ENCODE results near the gene KCNJ10. TPM values are rescaled to one million over a fixed set of nuclear protein-coding genes. Genes with fewer than 3 reads are reported as not detected.

Gene KCNJ10
- polyA plus RNA-seq, 1 donor, result 0.52 TPM

DNA sequence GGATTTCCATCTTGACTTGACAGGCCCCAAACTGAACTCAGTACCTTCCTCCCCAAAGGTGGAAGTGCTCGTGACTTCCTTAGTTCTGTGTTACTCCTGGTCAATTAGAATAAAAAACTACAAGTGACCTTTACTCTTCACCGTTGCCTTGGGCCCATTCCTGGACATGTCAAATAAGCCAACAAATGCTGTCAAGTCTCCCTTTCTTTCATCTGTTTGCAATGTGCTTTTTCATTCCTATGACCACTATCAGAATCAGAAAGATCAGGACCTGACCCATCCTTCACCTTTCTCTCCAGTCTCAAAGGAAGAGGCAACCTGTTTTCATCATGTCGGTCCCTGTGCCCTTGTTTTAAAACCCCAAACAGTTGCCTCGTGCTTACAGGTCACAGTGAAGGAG is 4.9 kb upstream of the KCNJ10 start:
- H3K27ac ChIP-seq (ENCODE audit: low read length), result no peak overlapping the region
- no peak overlapping the region for H3K4me3 ChIP-seq (ENCODE audit: low read length)
- no peaks in the 10 kb centered on the region for H3K36me3 ChIP-seq (ENCODE audit: control insufficient read depth, insufficient read depth, low read length)
- no peaks in the 10 kb centered on the region for H3K9me3 ChIP-seq (ENCODE audit: control insufficient read depth, low read depth, low read length)
- peaks cover under 1% of the 10 kb centered on the region for H3K4me1 ChIP-seq (ENCODE audit: control insufficient read depth, insufficient read depth, low read length)
- 40% methylated on average over 1 of the region's 4 CpGs for WGBS (ENCODE audit: insufficient coverage, low lambda C conversion rate)
- H3K27me3 ChIP-seq (ENCODE audit: control insufficient read depth, insufficient read depth, low read length), result peaks cover 38% of the 10 kb centered on the region
- no peak for DNase-seq

DNA sequence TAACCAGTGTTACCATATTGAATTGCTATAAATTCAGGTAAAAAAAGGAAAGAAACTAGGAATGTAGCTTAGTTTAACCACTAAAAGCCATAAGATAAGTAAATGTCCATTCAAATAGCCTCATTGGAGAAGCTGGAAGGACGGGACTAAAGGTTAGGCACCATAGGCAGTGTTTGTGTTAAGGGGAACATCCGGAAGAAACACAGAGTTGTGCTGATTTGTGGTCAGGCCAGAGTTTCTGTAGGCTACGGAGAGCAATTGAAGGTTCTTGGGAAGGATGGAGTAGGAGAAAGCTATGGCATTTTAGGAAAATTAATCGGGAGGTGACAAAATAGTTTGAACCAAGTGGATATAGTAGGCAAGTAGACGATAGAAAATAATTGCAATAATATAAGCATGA is 1.3 kb upstream of the KCNJ10 start:
- Histone ChIP-seq H3K4me1 (ENCODE audit: control insufficient read depth, insufficient read depth, low read length) (peaks cover 2% of the 10 kb centered on the region), H3K27ac (ENCODE audit: low read length) (no peak overlapping the region), H3K4me3 (ENCODE audit: low read length) (no peak overlapping the region), H3K27me3 (ENCODE audit: control insufficient read depth, insufficient read depth, low read length) (peaks cover 41% of the 10 kb centered on the region), H3K9me3 (ENCODE audit: control insufficient read depth, low read depth, low read length) (no peaks in the 10 kb centered on the region), H3K36me3 (ENCODE audit: control insufficient read depth, insufficient read depth, low read length) (no peaks in the 10 kb centered on the region)
- DNase-seq, result no peak
- WGBS (ENCODE audit: insufficient coverage, low lambda C conversion rate), result 85% methylated on average over 5 of the region's 5 CpGs

DNA sequence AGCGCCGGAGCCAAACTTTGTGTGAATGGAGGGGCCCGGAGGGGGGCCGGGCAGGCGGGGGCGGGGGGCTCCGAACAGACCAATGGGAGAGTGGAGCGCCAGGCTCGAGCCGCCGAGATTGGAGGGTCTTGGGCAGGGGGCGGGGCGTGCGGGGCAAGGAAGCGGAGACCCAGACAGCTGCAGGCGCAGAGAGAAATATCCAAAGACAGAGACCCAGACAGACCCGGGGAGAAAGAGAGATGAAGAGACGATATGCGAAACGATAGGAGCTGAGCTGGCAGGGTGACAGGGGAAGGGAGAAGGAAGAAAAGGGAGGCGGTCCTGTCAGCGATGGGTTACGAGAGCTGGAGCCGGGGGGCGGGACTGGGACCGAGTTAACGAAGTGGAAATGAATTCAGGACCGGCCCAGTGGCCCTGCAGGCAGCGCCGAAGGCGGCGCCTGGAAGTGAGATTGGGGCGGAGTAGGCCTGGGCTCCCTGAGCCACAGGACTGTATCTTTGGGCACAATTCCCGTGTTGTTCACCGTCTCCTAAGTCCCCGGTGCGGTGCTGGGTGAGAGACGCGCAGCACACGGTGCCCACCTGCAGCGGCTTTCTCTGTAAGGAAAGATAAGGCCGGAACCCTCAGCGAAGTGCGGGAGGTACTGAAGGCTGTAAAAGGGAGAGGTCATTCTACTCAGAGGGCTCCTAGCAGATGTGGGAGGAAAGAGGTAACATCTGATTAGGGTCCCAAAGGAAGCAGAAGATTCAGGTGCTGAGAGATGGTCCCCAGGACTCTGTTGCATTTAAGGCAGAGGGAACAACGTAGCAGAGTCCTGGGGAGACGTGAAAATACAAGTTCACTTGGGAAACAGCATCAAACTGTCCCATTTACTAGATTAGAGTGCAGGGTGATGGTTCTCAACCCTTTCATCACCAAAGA is 543 bp upstream of the KCNJ10 start:
- Histone ChIP-seq H3K27me3 (ENCODE audit: control insufficient read depth, insufficient read depth, low read length) (peaks cover 36% of the 10 kb centered on the region), H3K4me3 (ENCODE audit: low read length) (peak overlapping the region; percentile 57), H3K9me3 (ENCODE audit: control insufficient read depth, low read depth, low read length) (no peaks in the 10 kb centered on the region), H3K4me1 (ENCODE audit: control insufficient read depth, insufficient read depth, low read length) (peaks cover 2% of the 10 kb centered on the region), H3K36me3 (ENCODE audit: control insufficient read depth, insufficient read depth, low read length) (no peaks in the 10 kb centered on the region), H3K27ac (ENCODE audit: low read length) (no peak overlapping the region)
- WGBS (ENCODE audit: insufficient coverage, low lambda C conversion rate), result 0% methylated on average over 7 of the region's 46 CpGs
- peak in 1 of 2 donors; percentile 60 for DNase-seq

DNA sequence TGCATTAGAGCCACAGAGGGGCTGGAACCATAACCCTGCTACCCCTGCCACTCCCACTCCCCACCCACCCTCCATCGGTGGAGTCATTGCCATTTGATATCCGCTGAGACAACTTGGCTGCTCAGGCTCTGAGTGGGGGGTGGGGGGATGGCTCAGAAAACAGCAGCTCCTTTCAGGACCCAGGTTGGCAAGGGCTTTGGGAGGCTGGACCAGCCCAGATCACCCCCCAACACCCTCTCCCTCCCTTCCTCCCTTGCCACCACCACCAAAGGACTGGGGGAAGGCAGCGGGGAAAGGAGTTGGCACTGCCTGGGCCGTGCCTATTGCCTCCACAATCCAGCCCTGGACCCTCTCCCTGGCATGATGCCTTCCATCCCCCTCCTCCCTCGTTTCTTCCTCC is 1.7 kb downstream of the KCNJ10 start:
- no peak overlapping the region for H3K4me3 ChIP-seq (ENCODE audit: low read length)
- H3K36me3 ChIP-seq (ENCODE audit: control insufficient read depth, insufficient read depth, low read length), result no peaks in the 10 kb centered on the region
- no peak for DNase-seq
- H3K27ac ChIP-seq (ENCODE audit: low read length), result no peak overlapping the region
- no peaks in the 10 kb centered on the region for H3K9me3 ChIP-seq (ENCODE audit: control insufficient read depth, low read depth, low read length)
- H3K4me1 ChIP-seq (ENCODE audit: control insufficient read depth, insufficient read depth, low read length), result peaks cover 6% of the 10 kb centered on the region
- H3K27me3 ChIP-seq (ENCODE audit: control insufficient read depth, insufficient read depth, low read length), result peaks cover 33% of the 10 kb centered on the region
- no CpG with 5 or more reads among the region's 5 CpGs for WGBS (ENCODE audit: insufficient coverage, low lambda C conversion rate)

DNA sequence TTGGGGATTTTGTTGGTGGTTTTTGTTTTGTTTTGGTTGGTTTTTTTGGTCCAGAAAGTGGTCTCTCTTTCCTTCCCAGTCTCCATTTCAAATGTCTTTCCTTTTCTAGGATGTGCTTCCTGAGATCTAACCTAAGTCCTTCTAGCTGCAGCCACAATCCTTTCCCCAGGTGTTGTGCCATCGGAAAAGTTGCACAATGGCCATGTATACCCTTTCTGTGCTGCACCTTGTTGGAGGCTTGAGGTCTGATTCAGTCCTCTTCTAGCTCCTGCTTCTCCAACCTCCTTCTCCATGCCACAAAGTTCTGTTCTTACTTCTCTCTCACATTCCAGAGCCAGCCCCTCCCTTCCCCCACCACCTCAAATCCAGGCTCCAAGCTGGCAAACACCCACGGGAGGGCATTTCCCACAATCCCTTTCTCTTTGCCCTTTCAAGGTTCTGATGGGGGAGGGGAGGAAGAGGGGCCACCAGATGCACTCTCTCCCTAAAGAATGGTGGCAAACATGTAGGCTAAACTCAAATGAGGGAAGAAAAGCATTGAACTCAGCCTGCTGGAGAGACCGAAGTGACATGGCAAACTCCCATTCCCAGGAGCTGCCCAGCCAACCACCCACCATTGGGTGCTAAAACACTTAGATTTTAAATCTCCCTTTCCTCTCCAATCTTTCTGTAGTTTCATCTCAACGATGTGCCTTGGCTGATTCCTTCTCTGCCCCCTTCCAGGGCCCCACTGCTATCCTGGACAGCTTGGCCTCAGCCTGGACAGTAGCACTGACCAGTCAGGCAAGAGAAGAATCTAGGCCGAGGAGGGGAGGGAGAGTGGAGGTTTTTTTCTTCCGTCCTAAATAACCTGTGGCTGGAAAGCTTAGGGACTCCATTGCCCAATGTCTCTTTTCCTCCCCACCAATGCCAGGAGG is 2.9 kb downstream of the KCNJ10 start:
- DNase-seq, result no peak
- peaks cover 6% of the 10 kb centered on the region for H3K4me1 ChIP-seq (ENCODE audit: control insufficient read depth, insufficient read depth, low read length)
- peaks cover 33% of the 10 kb centered on the region for H3K27me3 ChIP-seq (ENCODE audit: control insufficient read depth, insufficient read depth, low read length)
- no peaks in the 10 kb centered on the region for H3K36me3 ChIP-seq (ENCODE audit: control insufficient read depth, insufficient read depth, low read length)
- WGBS (ENCODE audit: insufficient coverage, low lambda C conversion rate), result no CpG with 5 or more reads among the region's 6 CpGs
- H3K27ac ChIP-seq (ENCODE audit: low read length), result no peak overlapping the region
- H3K9me3 ChIP-seq (ENCODE audit: control insufficient read depth, low read depth, low read length), result no peaks in the 10 kb centered on the region
- no peak overlapping the region for H3K4me3 ChIP-seq (ENCODE audit: low read length)

DNA sequence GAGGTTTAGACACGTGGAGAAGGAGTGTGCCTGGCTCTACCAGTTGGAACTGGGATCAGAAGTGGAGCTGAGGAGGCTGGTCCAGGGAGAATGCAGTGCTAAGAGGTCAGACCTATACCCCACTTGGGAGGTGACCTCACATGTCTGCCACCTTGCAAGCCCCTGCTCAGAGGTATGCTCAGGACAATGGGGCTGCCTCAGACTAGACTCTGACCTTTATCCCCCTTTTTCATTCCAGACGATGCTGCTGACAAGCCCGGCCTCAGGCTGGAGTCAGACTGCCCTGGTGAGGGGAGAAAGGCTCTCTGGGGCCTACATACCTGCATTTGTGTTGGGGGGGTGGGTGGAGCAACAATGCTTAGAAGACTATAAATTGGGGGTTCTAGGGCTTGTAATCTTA is 5.2 kb downstream of the KCNJ10 start:
- H3K4me3 ChIP-seq (ENCODE audit: low read length), result no peak overlapping the region
- H3K9me3 ChIP-seq (ENCODE audit: control insufficient read depth, low read depth, low read length), result no peaks in the 10 kb centered on the region
- H3K27me3 ChIP-seq (ENCODE audit: control insufficient read depth, insufficient read depth, low read length), result peaks cover 17% of the 10 kb centered on the region
- H3K4me1 ChIP-seq (ENCODE audit: control insufficient read depth, insufficient read depth, low read length), result peaks cover 5% of the 10 kb centered on the region
- no peaks in the 10 kb centered on the region for H3K36me3 ChIP-seq (ENCODE audit: control insufficient read depth, insufficient read depth, low read length)
- H3K27ac ChIP-seq (ENCODE audit: low read length), result no peak overlapping the region
- peak in 1 of 2 donors; percentile 32 for DNase-seq
- no CpG with 5 or more reads among the region's 3 CpGs for whole genome bisulfite sequencing (ENCODE audit: insufficient coverage, low lambda C conversion rate)

DNA sequence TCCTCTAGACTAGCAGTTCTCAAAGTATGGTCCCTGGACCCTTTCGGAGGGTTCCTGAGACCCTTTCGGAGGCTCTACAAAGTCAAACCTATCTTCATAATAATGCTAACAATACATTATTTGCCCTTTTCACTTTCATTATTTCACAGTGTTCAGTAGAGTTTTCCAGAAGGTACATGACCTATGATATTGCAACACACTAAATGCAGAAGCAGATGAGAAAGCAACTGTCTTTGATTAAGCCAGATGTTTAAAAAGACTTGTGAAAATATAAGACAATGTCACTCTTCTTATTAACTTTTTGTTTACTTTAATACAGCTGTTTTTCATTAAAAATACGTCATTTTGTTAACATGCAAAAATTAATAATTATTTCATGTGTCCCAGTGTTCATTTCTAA is 5.8 kb downstream of the KCNJ10 start:
- Histone ChIP-seq H3K27me3 (ENCODE audit: control insufficient read depth, insufficient read depth, low read length) (peaks cover 11% of the 10 kb centered on the region), H3K36me3 (ENCODE audit: control insufficient read depth, insufficient read depth, low read length) (no peaks in the 10 kb centered on the region), H3K4me3 (ENCODE audit: low read length) (no peak overlapping the region), H3K27ac (ENCODE audit: low read length) (no peak overlapping the region), H3K4me1 (ENCODE audit: control insufficient read depth, insufficient read depth, low read length) (peaks cover 4% of the 10 kb centered on the region), H3K9me3 (ENCODE audit: control insufficient read depth, low read depth, low read length) (no peaks in the 10 kb centered on the region)
- no peak for DNase-seq
- 80% methylated on average over 1 of the region's 3 CpGs for WGBS (ENCODE audit: insufficient coverage, low lambda C conversion rate)

DNA sequence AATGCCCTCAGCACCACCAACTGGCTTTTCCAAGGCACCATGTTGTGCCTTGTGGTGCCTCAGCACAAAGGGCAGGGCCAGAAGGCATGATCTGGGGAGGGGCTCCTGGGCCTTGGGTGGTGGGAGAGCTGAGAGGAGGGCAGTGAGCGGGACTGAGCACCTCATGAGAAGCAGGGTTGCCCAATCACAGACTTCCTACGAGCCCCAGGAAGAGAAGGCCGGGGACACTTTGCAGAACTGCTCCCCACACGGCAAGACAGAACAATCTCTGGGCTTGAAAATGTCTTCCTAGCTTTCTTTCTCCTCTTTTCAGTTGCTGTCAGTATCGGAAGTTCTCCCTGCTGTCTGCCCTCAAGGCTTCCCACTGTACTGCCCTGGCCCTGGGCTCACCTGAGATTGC is 6.8 kb downstream of the KCNJ10 start:
- no peak overlapping the region for H3K4me3 ChIP-seq (ENCODE audit: low read length)
- peaks cover 7% of the 10 kb centered on the region for H3K27me3 ChIP-seq (ENCODE audit: control insufficient read depth, insufficient read depth, low read length)
- H3K36me3 ChIP-seq (ENCODE audit: control insufficient read depth, insufficient read depth, low read length), result no peaks in the 10 kb centered on the region
- DNase-seq, result no peak
- no CpG with 5 or more reads among the region's 5 CpGs for WGBS (ENCODE audit: insufficient coverage, low lambda C conversion rate)
- H3K27ac ChIP-seq (ENCODE audit: low read length), result no peak overlapping the region
- H3K9me3 ChIP-seq (ENCODE audit: control insufficient read depth, low read depth, low read length), result no peaks in the 10 kb centered on the region
- peaks cover 4% of the 10 kb centered on the region for H3K4me1 ChIP-seq (ENCODE audit: control insufficient read depth, insufficient read depth, low read length)

- WGBS (ENCODE audit: insufficient coverage, low lambda C conversion rate), result no CpG with 5 or more reads among the region's 6 CpGs
- no peak overlapping the region for H3K27ac ChIP-seq (ENCODE audit: low read length)
- no peaks in the 10 kb centered on the region for H3K36me3 ChIP-seq (ENCODE audit: control insufficient read depth, insufficient read depth, low read length)
- H3K4me3 ChIP-seq (ENCODE audit: low read length), result no peak overlapping the region
- DNase-seq, result no peak
- H3K4me1 ChIP-seq (ENCODE audit: control insufficient read depth, insufficient read depth, low read length), result peaks cover 4% of the 10 kb centered on the region
- H3K27me3 ChIP-seq (ENCODE audit: control insufficient read depth, insufficient read depth, low read length), result peaks cover 4% of the 10 kb centered on the region
- H3K9me3 ChIP-seq (ENCODE audit: control insufficient read depth, low read depth, low read length), result no peaks in the 10 kb centered on the region
These were observed 7.8 kb downstream of the KCNJ10 start for GRCh38 chr1:160062230-160062532.

DNA sequence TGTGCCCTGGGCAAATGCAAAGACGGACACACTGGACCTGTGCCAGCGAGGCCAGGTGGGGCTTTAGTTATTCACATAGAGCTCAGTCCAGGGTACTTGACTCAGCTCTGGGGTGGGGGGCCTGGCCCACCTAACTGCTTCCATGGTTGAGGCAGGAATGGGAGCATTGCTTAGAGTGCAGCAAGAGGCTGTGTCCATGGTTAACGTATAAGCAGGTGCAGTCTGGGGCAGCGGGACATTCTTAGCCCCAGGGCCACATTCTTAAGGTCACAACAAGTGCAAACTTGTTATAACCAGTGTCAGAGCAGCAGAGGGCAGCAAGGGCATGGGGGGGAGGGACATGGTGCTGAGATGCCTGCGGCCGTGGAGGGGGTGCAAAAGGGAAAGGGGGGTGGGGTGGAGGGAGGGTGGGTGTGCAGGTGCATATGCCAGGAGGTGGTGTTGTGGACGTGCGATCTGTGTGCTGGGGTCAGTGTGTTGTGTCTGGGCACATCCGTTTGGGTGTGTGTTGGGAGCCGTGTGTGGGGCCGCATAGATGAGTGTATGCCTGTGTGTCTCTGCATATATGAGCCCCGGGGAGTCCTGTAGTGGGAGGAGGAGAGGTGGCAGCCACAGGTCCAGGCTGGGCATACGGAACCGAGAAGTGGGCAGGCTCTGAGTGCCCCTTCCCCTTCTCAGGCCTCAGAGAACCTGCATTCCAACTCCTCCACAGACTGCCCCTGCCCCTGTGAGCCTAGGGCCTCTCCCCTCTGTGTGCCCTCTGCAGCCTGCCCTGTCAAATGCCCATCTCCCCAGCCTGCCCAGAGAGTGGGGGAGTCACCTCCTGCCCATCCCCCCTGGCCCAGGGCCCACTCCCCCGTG is 8.4 kb downstream of the KCNJ10 start:
- Histone ChIP-seq H3K27ac (ENCODE audit: low read length) (no peak overlapping the region), H3K36me3 (ENCODE audit: control insufficient read depth, insufficient read depth, low read length) (no peaks in the 10 kb centered on the region), H3K4me3 (ENCODE audit: low read length) (no peak overlapping the region), H3K4me1 (ENCODE audit: control insufficient read depth, insufficient read depth, low read length) (peaks cover 4% of the 10 kb centered on the region), H3K27me3 (ENCODE audit: control insufficient read depth, insufficient read depth, low read length) (peaks cover 4% of the 10 kb centered on the region), H3K9me3 (ENCODE audit: control insufficient read depth, low read depth, low read length) (no peaks in the 10 kb centered on the region)
- no peak for DNase-seq
- no CpG with 5 or more reads among the region's 15 CpGs for WGBS (ENCODE audit: insufficient coverage, low lambda C conversion rate)
